VCaP (cell line): ENCODE measurements around the gene RFK.
A peak's percentile ranks its signal among the peaks of the same experiment; 100 is the strongest.

Experiments used
- H3K27ac ChIP-seq: fragments of 450-650 bp; 2 replicates; pipeline ENCODE4 v1.5.1; 2017
- TF ChIP-seq, protein P1 (sequence below): fragments of 450-650 bp; conservative IDR thresholded peaks from 2 replicates; pipeline ENCODE4 v1.5.1; 2017; ENCODE audit warnings: mild to moderate bottlenecking, moderate library complexity

RFK gene

DNA sequence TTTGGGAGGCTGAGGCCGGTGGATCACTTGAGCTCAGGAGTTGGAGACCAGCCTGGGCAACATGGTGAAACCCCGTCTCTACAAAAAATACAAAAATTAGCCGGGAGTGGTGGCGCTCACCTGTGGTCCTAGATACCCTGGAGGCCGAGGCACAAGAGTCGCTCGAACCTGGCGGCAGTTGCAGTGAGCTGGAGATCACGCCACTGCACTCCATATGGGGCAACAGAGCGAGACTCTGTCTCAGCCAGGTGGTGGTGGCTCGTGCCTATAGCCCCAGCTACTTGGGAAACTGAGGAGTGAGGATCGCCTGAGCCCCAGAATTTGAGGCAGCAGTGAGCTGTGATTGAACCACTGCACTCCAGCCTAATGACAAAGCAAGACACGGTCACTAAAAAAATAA is 2.4 kb upstream of the RFK start:
- TF ChIP-seq, protein P1, sequence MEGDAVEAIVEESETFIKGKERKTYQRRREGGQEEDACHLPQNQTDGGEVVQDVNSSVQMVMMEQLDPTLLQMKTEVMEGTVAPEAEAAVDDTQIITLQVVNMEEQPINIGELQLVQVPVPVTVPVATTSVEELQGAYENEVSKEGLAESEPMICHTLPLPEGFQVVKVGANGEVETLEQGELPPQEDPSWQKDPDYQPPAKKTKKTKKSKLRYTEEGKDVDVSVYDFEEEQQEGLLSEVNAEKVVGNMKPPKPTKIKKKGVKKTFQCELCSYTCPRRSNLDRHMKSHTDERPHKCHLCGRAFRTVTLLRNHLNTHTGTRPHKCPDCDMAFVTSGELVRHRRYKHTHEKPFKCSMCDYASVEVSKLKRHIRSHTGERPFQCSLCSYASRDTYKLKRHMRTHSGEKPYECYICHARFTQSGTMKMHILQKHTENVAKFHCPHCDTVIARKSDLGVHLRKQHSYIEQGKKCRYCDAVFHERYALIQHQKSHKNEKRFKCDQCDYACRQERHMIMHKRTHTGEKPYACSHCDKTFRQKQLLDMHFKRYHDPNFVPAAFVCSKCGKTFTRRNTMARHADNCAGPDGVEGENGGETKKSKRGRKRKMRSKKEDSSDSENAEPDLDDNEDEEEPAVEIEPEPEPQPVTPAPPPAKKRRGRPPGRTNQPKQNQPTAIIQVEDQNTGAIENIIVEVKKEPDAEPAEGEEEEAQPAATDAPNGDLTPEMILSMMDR, result no peak
- H3K27ac ChIP-seq, result peak overlapping the region; percentile 90

DNA sequence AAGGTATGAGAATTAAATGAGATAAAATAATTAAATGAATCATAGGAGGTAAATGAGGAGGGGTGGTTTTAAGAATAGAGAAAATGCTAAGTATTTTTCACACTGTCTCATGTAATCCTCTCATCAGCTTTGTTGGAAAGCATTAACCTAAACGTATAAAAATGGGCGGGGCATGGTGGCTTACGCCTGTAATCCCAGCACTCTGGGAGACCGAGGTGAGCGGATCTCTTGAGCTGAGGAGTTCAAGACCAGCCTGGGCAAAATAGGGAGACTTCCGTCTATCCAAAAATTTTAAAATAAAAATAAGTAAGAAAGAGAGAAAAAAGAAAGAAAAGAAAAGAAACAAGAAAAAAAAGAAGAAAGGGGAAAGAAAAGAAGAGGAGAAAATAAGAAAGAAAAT is 1.9 kb upstream of the RFK start:
- H3K27ac ChIP-seq, result peak overlapping the region; percentile 90
- TF ChIP-seq, protein P1, result no peak

DNA sequence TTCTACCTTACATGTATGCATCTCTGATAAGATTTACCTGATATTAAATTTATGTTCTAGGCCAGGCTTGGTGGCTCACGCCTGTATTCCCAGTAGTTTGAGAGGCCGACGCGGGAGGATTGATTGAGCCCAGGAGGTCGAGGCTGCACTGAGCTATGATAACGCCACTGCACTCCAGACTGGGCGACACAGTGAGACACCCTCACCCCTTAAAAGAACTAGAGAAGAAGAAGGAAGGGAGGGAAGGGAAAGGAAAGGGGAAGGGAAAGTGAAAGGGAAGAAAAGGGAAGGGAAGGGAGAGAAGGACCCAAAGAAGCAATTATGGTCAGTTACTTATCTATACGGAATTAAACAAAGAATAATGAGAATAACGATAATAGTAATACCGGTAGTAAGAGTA is 1.2 kb upstream of the RFK start:
- H3K27ac ChIP-seq, result peak overlapping the region; percentile 90
- TF ChIP-seq, protein P1, result no peak

DNA sequence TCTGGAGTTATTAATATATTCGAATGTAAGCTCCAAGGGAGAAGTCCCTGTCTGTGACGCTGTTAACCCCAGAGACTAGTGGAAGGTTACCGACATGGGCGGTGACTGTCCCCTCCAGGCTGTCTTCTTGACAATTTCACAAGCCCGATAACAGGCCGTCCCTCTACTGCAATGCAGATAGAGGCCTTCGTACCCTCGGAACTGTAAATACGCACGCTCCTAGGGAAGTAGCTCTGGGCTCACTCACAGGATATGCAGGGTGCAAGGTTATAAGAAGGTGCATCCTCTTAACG is 680 bp upstream of the RFK start:
- H3K27ac ChIP-seq, result peak overlapping the region; percentile 90
- TF ChIP-seq, protein P1, result no peak

DNA sequence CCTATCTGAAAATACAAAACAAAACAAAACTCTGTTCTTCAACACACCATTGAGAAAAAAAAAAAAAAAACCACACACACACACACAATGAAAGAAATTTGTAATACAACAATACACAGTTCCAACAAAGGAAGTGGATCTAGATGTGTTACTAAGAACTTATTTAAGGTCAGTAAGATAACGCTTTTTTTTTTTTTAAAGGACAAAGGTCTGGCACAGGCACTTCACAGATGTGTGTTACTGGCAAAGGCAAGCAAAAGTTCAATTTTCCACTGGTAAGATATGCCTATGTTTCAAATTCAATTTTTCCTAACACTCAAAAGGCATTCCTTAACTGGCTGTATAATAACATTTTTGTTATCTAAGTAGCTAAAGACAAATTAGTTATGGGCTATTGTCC is 3.6 kb downstream of the RFK start:
- H3K27ac ChIP-seq, result no peak overlapping the region
- TF ChIP-seq, protein P1, result no peak

DNA sequence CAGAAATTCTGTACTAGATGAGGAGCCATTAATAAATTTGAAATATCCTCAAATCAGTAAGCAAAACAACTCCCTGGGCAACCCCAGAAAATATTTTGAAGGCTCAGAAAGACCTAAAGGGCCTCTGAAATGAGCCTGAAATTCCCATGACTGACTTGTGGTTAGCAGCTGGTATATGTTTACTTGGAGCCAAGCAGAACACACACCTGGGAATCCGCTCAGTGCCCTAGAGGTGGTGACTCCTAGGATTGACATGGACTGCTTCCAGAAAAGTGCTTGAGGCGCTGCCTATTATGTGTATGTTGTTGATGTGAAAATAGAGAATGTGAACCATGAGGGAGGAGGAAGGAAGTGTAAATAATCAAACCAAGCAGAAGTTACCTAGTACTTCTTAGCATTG is 14.7 kb downstream of the RFK start:
- no peak overlapping the region for H3K27ac ChIP-seq
- TF ChIP-seq, protein P1, result no peak

DNA sequence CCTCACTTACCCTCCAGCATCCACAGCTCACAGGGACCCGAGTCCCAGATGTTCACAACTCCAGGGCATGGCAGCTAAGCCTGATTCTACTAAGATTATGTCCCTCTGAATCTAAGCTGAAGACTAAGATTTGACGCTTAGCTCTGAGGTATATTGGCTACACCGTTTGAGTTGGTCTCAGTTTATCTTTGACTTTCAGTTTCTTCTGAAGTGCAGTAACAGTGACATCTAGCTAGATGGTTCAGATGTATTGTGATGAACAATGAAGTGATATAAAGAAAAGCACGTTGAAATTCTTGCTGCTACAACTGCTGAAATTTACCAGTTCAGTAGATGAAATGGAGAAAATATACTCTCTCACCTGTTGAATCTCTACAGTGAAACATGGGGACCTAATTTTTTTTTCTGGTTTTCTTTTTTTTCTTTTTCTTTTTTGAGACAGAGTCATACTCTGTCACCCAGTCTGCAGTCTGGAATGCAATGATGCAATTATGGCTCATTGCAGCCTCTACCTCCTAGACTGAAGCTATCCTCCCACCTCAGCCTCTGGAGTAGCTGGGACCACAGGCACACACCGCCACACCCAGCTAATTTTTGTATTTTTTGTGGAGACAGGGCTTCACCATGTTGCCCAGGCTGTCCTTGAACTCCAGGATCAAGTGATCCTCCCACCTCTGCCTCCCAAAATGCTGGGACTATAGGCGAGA is 15.7 kb downstream of the RFK start:
- TF ChIP-seq, protein P1, result no peak
- H3K27ac ChIP-seq, result no peak overlapping the region

DNA sequence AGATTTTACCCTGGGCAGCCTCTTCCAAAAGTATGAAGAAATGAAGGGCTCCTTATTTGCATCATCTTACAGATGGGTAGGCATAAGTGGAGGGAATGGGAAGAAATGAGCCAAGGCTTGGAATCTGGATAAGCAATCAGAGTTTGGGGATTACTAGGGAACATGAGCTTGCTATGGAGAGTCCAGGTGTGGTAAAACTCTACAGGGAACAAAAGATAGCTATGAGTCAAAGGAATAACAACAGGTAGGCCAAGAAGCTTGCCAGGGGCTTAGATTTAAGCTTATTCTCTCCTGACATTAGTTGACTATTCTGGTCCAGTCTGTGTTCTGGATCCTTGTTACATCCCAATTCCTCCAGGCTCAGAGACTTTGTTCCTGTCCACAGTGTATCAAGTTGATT is 16.4 kb downstream of the RFK start:
- H3K27ac ChIP-seq, result no peak overlapping the region

More for the DNA sequence above, 16.4 kb downstream of the RFK start:
- TF ChIP-seq, protein P1, result no peak
